GM21390 (cell line): ENCODE measurements around the gene PFKP.
"Not testable (repeated sequence)": the region's sequence is repeated elsewhere in the genome, so short reads cannot be mapped to it uniquely, and the experiment has no call there.

Experiments
- ATAC-seq: cut with Tn5 transposase; IDR thresholded peaks from one replicate; pipeline ENCODE4 v1.9.1; 2021; ENCODE audit not compliant: unreplicated experiment

The PFKP gene

GRCh38 chr10:3046981-3047547 lies 20.3 kb upstream of the PFKP start:
- ATAC-seq: no peak

GRCh38 chr10:3047596-3047995 lies 19.8 kb upstream of the PFKP start:
- no peak for ATAC-seq

GRCh38 chr10:3048119-3049019 lies 19.0 kb upstream of the PFKP start:
- no peak for ATAC-seq

- no peak for ATAC-seq
Observed at GRCh38 chr10:3051692-3052091, 15.7 kb upstream of the PFKP start.

- ATAC-seq: no peak
Observed at GRCh38 chr10:3053155-3053554, 14.2 kb upstream of the PFKP start.

GRCh38 chr10:3054183-3054850 lies 13.0 kb upstream of the PFKP start:
- no peak for ATAC-seq

GRCh38 chr10:3054851-3055199 lies 12.5 kb upstream of the PFKP start:
- ATAC-seq: no peak

GRCh38 chr10:3056280-3057037 lies 10.9 kb upstream of the PFKP start:
- no peak for ATAC-seq

- ATAC-seq: no peak
Observed at GRCh38 chr10:3057946-3058345, 9.4 kb upstream of the PFKP start.

GRCh38 chr10:3059974-3060373 lies 7.4 kb upstream of the PFKP start:
- no peak for ATAC-seq

GRCh38 chr10:3060481-3060889 lies 6.9 kb upstream of the PFKP start:
- no peak for ATAC-seq

- not testable (repeated sequence) for ATAC-seq
Observed at GRCh38 chr10:3061323-3061898, 5.9 kb upstream of the PFKP start.

GRCh38 chr10:3062502-3063186 lies 4.7 kb upstream of the PFKP start:
- no peak for ATAC-seq

GRCh38 chr10:3064423-3064822 lies 2.9 kb upstream of the PFKP start:
- no peak for ATAC-seq

GRCh38 chr10:3065622-3066021 lies 1.7 kb upstream of the PFKP start:
- ATAC-seq: no peak

GRCh38 chr10:3066317-3067117 lies 831 bp upstream of the PFKP start:
- no peak for ATAC-seq

GRCh38 chr10:3067859-3068179 lies 471 bp downstream of the PFKP start:
- ATAC-seq: no peak

- peak; percentile 41 for ATAC-seq
Observed at GRCh38 chr10:3068201-3068967, 1.0 kb downstream of the PFKP start.
